GM19438 (cell line): ENCODE data around the gene HYDIN.
"Not testable (repeated sequence)": the region's sequence is repeated elsewhere in the genome, so short reads cannot be mapped to it uniquely, and the experiment has no call there.

ENCODE experiments used
- ATAC-seq: cut with Tn5 transposase; IDR thresholded peaks from one replicate; pipeline ENCODE4 v1.9.1; 2021; ENCODE audit warnings: low read depth; ENCODE audit not compliant: unreplicated experiment

HYDIN gene

DNA sequence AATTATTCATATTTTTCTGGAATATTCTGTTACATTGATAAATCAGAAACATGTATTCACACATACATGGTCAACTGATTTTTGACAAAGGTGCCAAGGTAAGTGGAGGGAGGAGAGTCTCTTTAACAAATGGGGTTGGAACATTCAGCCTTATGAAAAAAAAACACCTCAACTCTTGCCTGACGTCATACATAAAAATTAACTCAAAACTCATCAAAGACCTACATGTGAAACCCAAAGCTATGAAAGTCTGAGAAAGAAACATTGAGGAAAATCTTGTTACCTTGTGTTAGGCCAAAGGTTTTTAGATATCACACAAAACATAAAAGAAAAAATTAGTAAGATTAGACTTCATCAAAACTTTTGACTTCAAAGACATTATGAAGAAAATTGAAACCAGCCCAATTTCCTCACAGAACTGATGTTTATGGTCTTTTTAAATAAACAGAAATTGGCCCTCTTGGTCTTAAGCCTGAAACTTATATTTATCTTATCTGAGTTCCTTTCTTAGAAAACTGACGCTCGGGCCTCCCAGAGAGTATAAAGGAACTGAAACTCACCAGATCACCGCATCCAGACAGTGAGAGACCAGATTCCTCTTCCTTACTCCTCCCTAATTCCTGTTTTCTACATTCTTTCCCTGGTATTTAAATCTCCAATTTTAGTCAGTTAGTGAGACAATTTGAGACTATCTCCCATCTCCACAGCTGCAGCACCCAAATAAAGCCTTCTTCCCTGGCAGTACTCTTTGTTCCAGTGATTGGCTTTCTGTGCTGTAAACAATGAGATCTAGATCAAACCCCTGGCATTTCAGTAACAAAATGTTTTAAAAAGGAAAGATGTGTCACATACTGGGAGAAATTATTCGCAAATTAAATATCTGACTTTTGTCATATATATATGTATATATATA, 4.0 kb downstream of the HYDIN start:
- ATAC-seq = no peak

DNA sequence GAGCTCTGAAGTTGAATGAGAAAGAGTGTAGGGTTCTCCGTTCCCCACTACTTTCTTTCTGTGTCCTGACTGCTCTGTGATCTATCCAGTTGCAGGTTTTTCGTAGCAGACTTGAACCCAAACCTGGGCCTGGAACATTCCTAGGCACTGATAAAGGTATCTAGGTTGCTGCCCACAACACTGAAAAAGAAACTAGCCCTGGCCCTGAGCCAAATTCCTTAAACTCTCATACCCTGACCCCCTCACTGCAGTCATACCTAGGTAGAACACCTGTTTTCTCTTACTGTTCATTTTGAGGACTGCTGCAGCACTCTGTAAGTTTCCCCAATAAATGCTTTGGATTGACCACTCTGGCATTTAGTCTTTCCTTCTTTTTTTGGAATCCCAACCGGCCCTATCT, 5.4 kb downstream of the HYDIN start:
- no peak for ATAC-seq

- no peak for ATAC-seq
These were observed 12.1 kb downstream of the HYDIN start for GRCh38 chr16:71218306-71218963.

DNA sequence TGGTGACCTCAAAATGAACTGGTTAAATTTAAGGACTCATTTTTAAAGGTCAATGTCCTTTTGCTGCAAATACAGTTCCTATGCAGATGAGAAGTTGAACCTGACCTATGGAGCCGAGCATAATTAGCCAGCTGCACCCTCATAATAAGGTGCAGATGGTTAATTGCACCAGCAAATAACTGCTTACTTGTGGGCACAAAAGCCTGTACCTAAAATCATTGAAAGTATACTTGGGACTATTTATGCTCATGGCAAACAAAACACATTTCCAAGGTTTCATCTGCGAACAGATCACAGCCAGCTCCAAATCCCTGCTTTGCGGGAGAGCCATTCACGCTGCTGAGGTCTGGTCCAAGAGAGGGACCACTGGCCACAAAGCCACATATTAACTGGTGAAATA, 13.0 kb downstream of the HYDIN start:
- no peak for ATAC-seq

GRCh38 chr16:71216714-71217113, 13.8 kb downstream of the HYDIN start:
- no peak for ATAC-seq

GRCh38 chr16:71214746-71215381, 15.7 kb downstream of the HYDIN start:
- no peak for ATAC-seq

- ATAC-seq = no peak
These were observed 24.9 kb downstream of the HYDIN start for GRCh38 chr16:71205482-71206131.

GRCh38 chr16:71203631-71204030, 26.9 kb downstream of the HYDIN start:
- ATAC-seq = no peak

DNA sequence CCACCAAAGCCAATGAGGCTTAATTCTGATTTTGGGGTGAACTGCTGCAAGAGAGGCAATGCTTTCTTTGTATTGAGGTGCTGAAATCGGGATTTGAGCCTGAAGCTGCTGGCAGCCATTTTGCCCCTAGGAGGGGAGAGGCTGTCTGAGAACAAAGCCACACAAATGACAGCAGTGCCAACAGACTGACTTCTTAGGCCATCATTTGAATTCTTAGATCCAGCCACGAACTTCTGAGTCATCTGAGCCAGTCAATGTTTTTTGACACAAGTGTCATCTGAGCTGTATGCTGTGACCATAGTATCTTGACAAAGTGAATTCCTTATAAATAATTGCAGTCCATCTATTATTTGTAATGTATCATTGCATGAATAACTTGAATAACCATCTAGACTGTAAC, 29.0 kb downstream of the HYDIN start:
- no peak for ATAC-seq

- no peak for ATAC-seq
These were observed 29.5 kb downstream of the HYDIN start for GRCh38 chr16:71201054-71201453.

- ATAC-seq = no peak
These were observed 32.1 kb downstream of the HYDIN start for GRCh38 chr16:71198408-71198807.

GRCh38 chr16:71192387-71192786, 38.1 kb downstream of the HYDIN start:
- no peak for ATAC-seq

GRCh38 chr16:71188956-71189712, 41.4 kb downstream of the HYDIN start:
- ATAC-seq = no peak

DNA sequence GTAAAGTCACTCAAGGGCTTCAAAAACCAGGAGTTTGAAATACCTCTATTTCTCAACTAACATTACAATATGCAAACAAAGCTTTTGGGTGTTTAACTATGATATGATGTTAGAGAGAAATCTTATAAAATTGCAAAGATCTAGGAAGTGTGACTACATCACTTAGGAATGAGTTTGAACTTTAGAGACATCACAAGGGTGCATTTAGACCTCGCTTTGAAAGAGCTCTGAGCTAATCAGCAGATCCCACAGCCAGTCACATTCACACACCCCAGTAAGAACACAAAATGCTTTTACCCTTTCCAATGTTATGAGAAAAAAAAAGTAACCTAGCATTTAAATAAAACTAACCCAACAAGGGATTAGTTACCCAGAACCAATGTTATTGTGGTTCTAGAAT, 45.2 kb downstream of the HYDIN start:
- ATAC-seq = no peak

GRCh38 chr16:71179569-71179968, 51.0 kb downstream of the HYDIN start:
- ATAC-seq = no peak

- ATAC-seq = no peak
These were observed 57.9 kb downstream of the HYDIN start for GRCh38 chr16:71172481-71173207.

DNA sequence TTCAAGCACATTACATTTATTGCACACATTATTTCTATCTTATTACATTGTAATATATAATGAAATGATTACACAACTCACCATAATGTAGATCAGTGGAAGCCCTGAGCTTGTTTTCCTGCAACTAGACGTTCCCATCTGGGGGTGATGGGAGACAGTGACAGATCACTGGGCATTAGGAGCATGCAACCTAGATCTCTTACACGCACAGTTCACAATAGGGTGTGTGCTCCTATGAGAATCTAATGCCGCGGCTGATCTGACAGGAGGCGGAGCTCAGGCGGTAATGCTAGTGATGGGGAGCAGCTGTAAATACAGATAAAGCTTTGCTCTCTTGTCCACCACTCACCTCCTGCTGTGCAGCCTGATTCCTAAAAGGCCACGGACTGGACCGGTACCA, 69.5 kb downstream of the HYDIN start:
- not testable (repeated sequence) for ATAC-seq

- ATAC-seq = not testable (repeated sequence)
These were observed 73.2 kb downstream of the HYDIN start for GRCh38 chr16:71157278-71157677.

GRCh38 chr16:71153329-71153728, 77.2 kb downstream of the HYDIN start:
- ATAC-seq = not testable (repeated sequence)

DNA sequence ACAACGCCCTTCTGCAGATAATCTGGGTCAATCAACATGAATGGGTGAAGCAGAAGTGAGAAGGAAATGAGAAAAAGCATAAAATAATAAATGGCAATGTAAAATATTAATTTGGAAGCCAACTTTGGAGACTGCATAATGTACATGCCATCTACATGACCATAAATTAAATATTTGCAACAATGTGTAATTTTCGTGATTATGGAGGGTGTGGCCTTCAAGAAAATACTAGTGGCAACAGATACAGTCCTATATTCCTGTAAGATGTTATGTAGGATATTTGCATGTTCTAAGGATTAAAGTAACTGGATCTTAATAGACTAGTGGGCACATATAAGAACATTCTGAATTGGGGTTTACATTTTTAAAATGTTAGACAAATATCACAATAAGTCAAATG, 78.9 kb downstream of the HYDIN start:
- ATAC-seq = not testable (repeated sequence)
